GM21576 (cell line): ENCODE measurements around the gene SLC25A33.

Experiments
- ATAC-seq: cut with Tn5 transposase; IDR thresholded peaks from one replicate; pipeline ENCODE4 v1.9.1; 2021; ENCODE audit warnings: mild to moderate bottlenecking, moderate library complexity; ENCODE audit not compliant: unreplicated experiment

The SLC25A33 gene

GRCh38 chr1:9586147-9586766, 47.0 kb downstream of the SLC25A33 start:
- ATAC-seq: no peak

DNA sequence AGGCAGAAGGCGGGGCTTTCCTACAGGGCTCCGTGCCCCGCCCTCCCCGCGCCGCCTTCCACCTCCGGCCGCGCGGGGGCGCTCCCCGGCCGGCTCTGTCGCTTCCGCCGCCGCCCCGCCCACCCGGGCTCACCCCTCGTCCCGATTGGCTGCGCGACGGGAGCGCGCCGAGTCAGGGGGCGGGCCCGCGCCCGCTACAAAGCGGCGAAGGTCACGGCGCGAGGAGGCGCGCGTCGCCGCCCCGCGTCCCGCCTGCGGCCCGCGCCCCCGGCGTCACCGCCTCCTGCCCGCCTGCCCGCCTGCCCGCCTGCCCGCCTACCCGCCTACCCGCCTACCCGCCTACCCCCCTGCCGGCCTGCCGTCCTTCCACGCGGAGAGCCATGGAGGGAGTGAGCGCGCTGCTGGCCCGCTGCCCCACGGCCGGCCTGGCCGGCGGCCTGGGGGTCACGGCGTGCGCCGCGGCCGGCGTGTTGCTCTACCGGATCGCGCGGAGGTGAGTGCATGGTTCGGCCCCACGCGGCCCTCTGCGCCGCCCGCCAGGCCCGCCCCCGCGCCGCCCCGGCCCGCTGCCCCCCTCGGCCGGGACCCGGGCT, 49.4 kb downstream of the SLC25A33 start, which contains the start of gene TMEM201:
TMEM201 (plus strand) TSS at position 361 of the 593 bp plus-strand sequence; CDS start at position 381, 20 bp downstream.
- peak; percentile 65 for ATAC-seq

DNA sequence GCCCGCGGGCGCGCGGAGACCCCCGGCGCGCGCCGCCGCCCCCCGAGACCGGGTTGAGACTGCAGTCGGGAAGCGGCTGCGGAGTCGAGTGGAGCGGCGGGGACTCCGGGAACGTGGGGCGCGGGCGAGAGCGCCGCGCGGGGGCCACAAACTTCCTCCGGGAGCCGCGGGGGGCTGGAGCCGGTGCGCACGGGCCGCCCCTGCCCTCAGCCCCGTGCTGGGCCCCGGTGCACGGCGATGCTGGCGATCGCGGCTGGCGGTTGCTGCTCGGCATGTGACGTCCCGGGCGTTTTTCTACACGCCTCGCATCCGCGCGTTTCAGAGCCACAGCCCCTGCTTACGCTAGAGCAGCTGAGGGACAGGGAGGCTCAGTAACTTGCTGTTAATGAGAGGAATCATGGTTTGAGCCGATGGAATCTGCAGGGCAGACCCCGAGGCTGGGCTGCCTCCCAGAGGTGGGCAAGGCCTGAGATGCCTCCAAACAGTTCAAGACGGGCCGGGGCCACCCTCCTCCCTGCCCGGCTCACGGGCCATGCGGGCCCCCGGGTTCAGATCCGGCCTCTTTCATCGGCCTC, 50.0 kb downstream of the SLC25A33 start:
- no peak for ATAC-seq

DNA sequence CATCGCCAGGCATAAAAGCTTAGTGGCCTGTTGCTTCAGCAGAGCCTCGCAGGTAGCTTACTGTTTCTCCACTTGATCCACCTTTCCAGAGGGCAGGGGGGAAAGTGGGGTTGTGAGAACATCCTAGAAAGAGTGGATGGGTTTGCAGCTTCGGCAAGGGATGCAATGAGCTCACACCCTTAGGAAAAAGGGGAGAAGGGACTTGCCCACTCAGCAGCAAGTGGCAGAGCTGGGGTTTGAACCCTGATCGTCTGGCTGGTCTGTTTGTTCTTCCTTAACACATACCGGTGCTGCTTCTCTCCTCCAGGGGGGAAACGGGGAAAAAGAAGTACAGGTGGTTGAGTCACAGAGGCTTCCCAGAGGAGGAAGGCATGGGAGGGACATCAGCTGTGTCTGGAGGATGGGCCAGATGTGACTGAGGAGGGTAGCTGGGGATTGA, 50.5 kb downstream of the SLC25A33 start:
- no peak for ATAC-seq

GRCh38 chr1:9590201-9590600, 50.9 kb downstream of the SLC25A33 start:
- no peak for ATAC-seq

- no peak for ATAC-seq
Observed at GRCh38 chr1:9590945-9591668, 51.8 kb downstream of the SLC25A33 start.

- no peak for ATAC-seq
Observed at GRCh38 chr1:9591669-9592509, 52.6 kb downstream of the SLC25A33 start.

DNA sequence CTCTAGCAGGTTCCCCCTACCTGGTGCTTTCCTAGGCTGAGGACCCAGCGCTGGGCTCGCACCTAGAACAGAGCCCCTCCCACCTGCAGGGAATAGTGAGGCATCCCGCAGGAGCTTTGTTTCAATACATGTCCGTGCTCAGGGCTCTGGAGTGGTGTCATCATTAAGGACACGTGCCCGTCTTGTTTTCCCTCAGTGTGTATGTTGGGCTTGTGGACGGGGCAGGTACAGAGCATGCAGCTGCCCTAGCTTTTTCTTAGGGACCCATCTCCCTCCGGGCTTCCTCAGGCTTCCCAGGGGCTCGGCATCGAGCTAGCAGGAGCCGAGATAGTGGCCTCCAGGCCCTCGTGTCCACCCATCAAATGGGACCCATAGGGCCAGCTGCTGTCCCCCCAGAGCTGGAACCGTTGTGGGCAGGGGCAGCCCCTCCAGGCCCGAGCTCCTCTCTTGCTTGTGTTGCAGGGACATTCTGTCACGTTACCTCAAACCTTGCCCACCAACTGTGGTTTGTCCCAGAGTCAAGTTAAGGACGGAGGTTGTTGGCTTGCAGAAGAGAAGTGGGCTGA, 53.3 kb downstream of the SLC25A33 start:
- no peak for ATAC-seq

DNA sequence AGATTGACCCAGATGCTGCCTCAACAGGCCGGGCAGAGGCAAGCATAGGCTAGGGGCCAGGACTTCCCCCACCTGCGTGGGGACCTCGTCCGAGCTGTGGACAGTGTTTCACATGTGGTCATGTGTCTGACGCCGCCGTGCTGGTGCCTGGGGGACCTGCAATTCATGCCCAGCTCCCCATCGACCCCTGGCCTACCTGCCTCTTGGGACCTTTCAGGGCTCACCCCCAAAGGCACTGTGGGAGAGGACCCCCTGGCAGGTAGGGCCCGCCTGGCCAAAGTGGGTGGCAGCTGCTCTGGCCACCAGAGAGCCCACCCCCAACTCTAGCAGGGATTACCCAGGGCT, 53.9 kb downstream of the SLC25A33 start:
- ATAC-seq: no peak

- ATAC-seq: no peak
Observed at GRCh38 chr1:9593492-9594465, 54.5 kb downstream of the SLC25A33 start.

DNA sequence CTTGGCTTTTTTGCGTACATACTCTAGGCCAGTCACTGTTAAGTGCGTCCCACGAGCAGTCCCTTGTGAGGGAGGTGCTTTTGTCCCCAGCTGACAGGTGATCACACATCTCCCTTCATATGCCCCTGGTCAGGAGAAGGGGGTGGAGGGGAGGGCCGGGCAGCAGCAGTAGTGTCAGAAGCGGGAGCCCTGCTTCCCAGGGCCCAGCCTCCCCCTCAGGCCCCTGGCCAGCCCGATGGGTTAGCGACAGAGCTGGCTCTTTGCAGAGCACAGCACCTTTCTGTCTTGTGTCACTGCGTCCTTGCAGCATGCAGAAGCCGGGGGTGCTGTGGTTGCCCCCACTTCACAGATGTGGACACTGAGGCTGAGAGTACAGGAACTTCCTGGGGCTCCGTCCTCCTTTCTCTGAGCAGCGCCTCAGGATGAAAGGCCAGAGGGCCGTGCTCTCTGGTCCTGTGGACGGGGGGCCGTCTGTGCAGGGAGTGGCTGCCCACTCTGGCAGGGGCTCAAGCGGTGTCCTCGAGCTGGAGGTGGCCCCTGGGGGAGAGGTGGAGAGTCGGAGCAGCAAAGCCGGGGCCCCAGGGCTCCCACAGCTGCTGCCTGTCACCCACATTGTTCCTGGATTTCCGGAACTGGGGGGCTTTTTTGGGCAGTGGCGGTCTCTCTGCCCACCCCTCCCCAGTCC, 55.3 kb downstream of the SLC25A33 start:
- ATAC-seq: no peak

DNA sequence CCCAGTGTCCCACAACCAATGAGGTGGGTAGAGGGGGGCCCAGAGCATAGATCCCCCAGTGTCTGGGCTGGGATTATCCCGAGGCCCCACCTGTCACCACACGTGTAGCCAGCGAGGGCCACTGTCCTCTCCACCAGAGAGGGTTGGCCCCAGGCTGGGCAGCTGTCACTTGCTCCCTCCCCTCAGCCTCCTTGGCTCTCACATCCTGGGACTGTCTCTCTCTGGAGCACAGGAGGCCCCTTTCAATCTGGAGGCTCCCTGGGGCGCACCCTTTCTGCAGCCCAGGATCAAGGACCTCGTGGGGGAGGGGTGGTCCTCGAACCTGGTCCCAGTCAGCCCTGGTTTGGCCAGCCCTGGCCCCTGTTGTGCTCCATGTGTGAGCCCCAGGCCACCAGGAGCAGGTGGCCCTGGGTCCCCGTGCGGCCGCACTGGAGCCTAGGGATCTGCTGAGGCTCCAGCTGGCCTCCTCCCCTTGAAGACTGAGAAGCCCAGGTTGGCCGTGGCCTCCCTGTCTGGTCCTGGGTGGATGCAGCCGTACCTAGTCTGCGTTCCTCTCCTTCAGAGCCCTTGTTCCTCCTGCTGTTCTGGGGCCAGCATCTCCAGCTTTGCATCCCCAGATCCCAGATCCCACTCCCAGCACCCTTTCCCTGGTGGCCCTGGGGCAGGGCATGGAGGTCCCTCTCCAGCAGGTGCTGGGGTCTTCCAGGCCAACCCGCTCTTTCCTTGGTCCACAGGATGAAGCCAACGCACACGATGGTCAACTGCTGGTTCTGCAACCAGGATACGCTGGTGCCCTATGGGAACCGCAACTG, 56.1 kb downstream of the SLC25A33 start:
- ATAC-seq: no peak

GRCh38 chr1:9595968-9596340, 56.7 kb downstream of the SLC25A33 start:
- no peak for ATAC-seq

- no peak for ATAC-seq
Observed at GRCh38 chr1:9596415-9597123, 57.3 kb downstream of the SLC25A33 start.

GRCh38 chr1:9597361-9598315, 58.4 kb downstream of the SLC25A33 start:
- no peak for ATAC-seq

DNA sequence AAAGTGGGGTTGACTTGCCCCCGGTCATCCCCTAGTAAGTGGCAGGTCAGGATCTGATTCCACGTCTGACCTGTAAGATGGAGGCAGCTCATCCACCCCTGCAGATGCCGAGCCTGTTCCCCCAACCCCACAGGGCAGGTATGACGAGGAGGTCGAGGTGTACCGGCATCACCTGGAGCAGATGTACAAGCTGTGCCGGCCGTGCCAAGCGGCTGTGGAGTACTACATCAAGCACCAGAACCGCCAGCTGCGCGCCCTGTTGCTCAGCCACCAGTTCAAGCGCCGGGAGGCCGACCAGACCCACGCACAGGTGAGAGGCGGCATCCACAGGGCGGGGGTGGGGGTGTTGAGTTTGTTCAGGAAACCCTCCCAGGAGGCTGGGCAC, 59.0 kb downstream of the SLC25A33 start:
- no peak for ATAC-seq
